Activated CD8-positive, alpha-beta memory T cell treated with anti-CD3 and anti-CD28 coated beads, Interleukin-2, amount 50 U/mL, for 1 hour (primary cell): ENCODE data around the gene CSH1.
"Not testable (repeated sequence)": the region's sequence is repeated elsewhere in the genome, so short reads cannot be mapped to it uniquely, and the experiment has no call there.

ENCODE experiments used
- DNase-seq: peaks from one replicate; pipeline ENCODE4 v3.0.0-alpha.2; 2020; ENCODE audit errors: extremely low read depth

Gene CSH1

DNA sequence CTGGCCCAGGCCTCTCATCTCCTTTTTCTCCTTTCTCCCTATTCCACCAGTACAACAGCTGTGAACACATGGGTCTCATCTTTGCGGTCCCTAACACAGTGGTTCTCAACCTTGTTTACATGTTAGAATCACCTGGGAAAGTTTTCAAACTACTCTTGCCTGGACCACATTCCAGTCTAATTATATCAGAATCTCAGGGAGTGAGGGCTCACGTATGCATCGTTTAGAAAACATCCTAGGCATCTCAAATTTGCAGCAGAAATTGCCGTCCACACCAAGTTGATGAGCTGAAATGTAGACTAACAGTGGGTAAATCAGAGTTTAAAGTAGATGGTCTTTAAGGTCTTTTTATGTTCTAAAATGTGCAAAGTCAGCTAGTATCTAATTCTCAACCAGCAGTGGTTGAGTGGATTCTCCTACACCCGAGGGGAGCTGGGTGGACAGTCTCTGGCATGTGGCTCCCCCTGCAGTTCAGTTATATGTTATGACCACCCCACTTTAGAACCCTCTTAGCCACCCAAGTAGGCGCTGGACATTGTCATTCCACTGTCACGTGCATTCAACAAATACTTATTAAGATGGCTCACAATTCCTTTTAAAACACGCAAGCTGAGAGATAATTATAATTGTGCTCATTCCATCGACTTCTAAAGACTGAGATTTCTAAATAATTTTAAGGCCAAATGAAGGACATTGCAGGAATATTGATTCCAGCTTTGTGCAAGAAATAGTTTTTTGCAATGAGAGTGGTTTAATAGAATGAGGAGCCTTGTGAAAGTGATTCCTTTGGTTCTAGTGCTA is 26.7 kb downstream of the CSH1 start:
- not testable (repeated sequence) for DNase-seq

DNA sequence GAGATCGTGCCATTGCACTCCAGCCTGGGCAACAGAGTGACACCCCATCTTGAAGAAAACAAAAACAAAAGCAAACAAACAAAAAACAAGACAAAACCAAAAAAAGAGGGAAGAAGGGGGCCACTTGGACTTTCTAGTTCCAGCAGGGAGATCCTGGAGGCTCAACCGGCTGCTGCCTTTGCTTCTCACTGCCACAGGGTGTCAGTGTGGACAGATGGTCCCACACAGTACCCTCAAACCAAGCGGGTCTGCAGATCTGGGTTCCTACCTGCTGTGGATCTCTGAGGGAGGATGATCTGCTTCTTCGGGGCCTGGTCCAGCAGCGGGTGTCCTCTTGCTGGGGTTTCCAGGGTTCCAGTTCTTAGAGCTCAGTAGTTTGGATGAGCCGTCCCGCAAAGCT is 29.7 kb downstream of the CSH1 start:
- not testable (repeated sequence) for DNase-seq

- no peak for DNase-seq
These were observed 37.1 kb downstream of the CSH1 start for GRCh38 chr17:63859257-63859656.

DNA sequence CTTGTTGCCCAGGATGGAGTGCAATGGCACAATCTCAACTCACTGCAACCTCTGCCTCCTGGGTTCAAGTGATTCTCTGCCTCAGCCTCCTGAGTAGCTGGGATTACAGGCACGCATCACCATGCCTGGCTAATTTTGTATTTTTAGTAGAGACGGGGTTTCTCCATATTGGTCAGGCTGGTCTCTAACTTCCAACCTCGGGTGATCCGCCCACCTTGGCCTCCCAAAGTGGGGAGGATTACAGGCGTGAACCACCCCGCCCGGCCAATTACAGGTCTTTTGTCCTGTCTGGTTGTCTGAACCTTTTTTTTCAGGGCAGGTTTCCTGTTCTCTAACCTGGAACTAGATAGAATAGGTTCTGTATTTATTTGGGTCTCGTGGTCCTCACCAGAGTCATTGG is 39.9 kb downstream of the CSH1 start:
- not testable (repeated sequence) for DNase-seq

DNA sequence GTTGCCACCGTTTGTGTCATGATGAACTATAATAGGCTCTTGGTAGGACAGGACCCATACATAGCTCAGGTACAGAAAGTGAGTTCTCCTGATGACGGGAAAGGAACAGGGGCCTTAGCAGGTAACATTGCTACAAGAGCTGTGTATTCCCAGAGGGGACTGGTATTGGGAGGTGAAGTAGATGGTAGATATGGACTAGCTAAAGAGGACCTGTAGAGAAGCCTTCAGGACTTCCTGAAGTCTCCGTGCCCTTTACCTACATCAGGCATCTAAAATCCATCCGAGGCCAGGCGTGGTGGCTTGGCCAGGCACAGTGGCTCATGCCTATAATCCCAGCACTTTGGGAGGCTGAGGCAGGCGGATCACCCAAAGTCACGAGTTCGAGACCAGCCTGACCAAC is 41.2 kb downstream of the CSH1 start:
- DNase-seq: no peak

DNA sequence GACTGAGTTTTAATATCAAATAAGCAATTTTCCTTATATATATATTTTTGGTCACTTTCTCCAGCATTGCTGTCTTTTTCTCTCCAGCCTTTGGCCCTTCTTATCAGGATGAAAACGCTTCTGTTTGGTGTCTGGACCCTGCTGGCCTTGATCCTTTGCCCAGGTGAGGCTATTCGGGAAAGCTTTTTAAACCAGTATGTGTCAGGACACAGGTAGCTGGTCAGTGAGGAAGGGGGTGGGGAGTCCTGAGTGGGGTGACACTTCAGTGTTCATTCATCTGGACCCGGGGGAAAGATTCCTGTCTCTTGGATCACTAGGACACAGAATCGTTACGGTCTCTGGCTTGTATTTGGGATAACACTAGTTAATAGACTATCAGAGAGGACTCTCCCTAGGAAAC is 41.7 kb downstream of the CSH1 start:
- DNase-seq: no peak

DNA sequence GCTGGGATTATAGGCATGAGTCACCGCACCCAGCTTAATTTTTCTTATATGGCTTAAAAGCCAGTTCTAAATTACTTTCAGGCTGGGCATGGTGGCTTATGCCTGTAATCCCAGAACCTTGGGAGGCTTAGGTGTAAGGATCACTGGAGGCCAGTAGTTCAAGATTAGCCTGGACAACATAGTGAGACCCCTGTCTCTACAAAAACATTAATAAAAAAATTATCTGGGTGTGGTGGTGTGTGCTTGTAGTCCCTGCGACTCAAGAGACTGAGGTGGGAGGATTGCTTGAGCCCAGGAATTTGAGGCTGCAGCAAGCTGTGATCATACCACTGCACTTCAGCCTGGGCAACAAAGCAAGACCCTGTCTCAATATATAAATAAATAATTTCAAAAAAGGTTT is 43.1 kb downstream of the CSH1 start:
- no peak for DNase-seq

GRCh38 chr17:63850401-63850800 is 46.0 kb downstream of the CSH1 start:
- no peak for DNase-seq

- peak; percentile 82 for DNase-seq
These were observed 47.3 kb downstream of the CSH1 start for GRCh38 chr17:63848834-63849689.

GRCh38 chr17:63847525-63848249 is 48.7 kb downstream of the CSH1 start:
- no peak for DNase-seq

DNA sequence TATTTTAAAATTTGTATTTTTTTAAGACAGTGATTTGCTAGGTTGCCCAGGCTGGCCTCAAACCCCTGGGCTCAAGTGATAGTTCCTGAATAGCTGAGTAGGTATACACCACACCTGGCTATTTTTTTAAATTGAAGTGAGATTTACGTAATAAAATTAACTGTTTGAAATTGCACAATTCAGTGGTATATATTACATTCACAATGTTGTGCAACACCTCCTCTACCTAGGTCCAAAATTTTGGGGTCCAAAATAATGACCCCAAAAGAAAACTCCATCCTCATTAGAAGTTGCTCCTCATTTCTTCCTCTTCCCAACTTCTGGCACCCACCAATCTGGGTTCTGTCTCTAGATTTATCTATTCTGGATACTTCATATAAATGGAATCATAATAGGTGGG is 50.9 kb downstream of the CSH1 start:
- no peak for DNase-seq
